Suprapubic skin (tissue), 4 donors: ENCODE data around the gene SPDYE3. TPM values are rescaled to one million over a fixed set of nuclear protein-coding genes. Genes with fewer than 3 reads are reported as not detected.
"Not testable (repeated sequence)": the region's sequence is repeated elsewhere in the genome, so short reads cannot be mapped to it uniquely, and the experiment has no call there.

ENCODE experiments used
- DNase-seq, 2 donors: peaks; one replicate each; pipeline ENCODE4 v3.0.0-alpha.2; 2019; ENCODE audit warnings: low spot score in 2 of 2
- H3K27ac ChIP-seq: fragments of 200-600 bp; sonication (generic); one replicate; pipeline ENCODE4 v1.5.1; 2019
- H3K27me3 ChIP-seq: fragments of 200-600 bp; sonication (generic); one replicate; pipeline ENCODE4 v1.5.1; 2019
- H3K36me3 ChIP-seq: fragments of 200-600 bp; sonication (generic); one replicate; pipeline ENCODE4 v1.5.1; 2019
- H3K4me1 ChIP-seq: fragments of 200-600 bp; sonication (generic); one replicate; pipeline ENCODE4 v1.5.1; 2019
- H3K4me3 ChIP-seq: fragments of 200-600 bp; sonication (generic); one replicate; pipeline ENCODE4 v1.5.1; 2019; ENCODE audit warnings: mild to moderate bottlenecking
- H3K9me3 ChIP-seq: fragments of 200-600 bp; sonication (generic); one replicate; pipeline ENCODE4 v1.5.1; 2019
- EP300 ChIP-seq: sonication (generic); formaldehyde crosslinking; IDR thresholded peaks from one replicate; pipeline ENCODE4 v1.6.1; 2017; ENCODE audit warnings: antibody characterized with exemption
- POLR2A ChIP-seq, 2 donors: fragments of 450-650 bp; IDR thresholded peaks; one replicate each; pipeline ENCODE4 v1.6.1; 2017; ENCODE audit warnings: antibody characterized with exemption in 2 of 2, mild to moderate bottlenecking in 2 of 2, moderate library complexity in 2 of 2
- POLR2AphosphoS5 ChIP-seq, 3 donors: sonication (generic); formaldehyde crosslinking; IDR thresholded peaks; one replicate each; pipeline ENCODE4 v1.6.1; 2017; ENCODE audit warnings: antibody characterized with exemption in 3 of 3
- WGBS: methylation state at CpG from one replicate; pipeline ENCODE4 v1.1.5; 2018; 5-methylcytosine and 5-hydroxymethylcytosine counted together
- total RNA-seq, 4 donors: library from RNA; depleted of rRNA; stranded (reverse); fragments of >200 nt; gene quantifications; one replicate each; pipeline ENCODE4 v1.1.0, GENCODE V29; 2016
- TF ChIP-seq, protein P1 (sequence below), 2 donors: fragments of 200-600 bp in 1 of 2; fragments of 450-650 bp in 1 of 2; sonication (generic) in 1 of 2; IDR thresholded peaks; one replicate each; pipeline ENCODE4 v1.5.1; 2016 to 2019; ENCODE audit warnings: antibody characterized with exemption in 2 of 2, mild to moderate bottlenecking in 1 of 2, moderate library complexity in 1 of 2

SPDYE3 gene
- total RNA-seq, 4 donors from 2014 or later, result not detected

DNA sequence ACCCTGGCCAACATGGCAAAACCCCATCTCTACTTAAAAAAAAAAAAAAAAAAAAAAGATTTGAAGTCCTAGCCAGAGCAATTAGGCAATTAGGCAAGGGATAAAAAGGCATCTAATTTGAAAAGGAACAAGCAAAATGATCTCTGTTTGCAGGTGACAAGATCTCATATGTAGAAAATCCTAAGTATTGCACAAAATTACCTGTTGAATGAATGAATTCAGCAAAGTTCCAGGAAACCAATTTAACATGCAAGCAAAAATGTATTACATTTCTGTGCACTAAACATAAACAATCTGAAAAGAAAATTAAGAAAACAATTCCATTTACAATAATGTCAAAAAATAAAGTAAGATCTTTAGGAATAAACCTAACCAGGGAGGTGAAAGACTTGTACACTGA is 55.6 kb downstream of the SPDYE3 start:
- peaks cover 51% of the 10 kb centered on the region for H3K36me3 ChIP-seq

DNA sequence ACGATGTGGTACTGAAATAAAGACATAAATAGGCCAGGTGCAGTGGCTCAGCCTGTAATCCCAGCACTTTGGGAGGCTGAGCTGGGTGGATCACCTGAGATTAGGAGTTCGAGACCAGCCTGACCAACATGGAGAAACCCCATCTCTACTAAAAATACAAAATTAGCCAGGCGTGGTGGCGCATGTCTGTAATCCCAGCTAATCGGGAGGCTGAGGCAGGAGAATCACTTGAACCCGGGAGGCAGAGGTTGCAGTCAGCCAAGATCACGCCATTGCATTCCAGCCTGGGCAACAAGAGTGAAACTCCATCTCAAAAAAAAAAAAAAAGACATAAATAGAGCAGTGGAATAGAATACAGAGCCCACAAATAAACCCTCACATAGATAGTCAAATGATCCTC is 56.3 kb downstream of the SPDYE3 start:
- H3K27ac ChIP-seq, DNase-seq, H3K4me3 ChIP-seq, H3K9me3 ChIP-seq, H3K27me3 ChIP-seq, H3K4me1 ChIP-seq: not testable (repeated sequence)
- whole genome bisulfite sequencing, result 95% methylated on average over 7 of the region's 7 CpGs
- peaks cover 44% of the 10 kb centered on the region for H3K36me3 ChIP-seq

More for the DNA sequence above, 55.6 kb downstream of the SPDYE3 start:
- Histone ChIP-seq H3K27me3 (no peaks in the 10 kb centered on the region), H3K4me3 (no peak overlapping the region), H3K27ac (no peak overlapping the region), H3K9me3 (no peaks in the 10 kb centered on the region), H3K4me1 (no peaks in the 10 kb centered on the region)
- TF ChIP-seq POLR2AphosphoS5 (IDR thresholded peaks at IDR 0.05) (no peak), EP300 (no peak), POLR2A (IDR thresholded peaks at IDR 0.05) (no peak)
- TF ChIP-seq, protein P1, sequence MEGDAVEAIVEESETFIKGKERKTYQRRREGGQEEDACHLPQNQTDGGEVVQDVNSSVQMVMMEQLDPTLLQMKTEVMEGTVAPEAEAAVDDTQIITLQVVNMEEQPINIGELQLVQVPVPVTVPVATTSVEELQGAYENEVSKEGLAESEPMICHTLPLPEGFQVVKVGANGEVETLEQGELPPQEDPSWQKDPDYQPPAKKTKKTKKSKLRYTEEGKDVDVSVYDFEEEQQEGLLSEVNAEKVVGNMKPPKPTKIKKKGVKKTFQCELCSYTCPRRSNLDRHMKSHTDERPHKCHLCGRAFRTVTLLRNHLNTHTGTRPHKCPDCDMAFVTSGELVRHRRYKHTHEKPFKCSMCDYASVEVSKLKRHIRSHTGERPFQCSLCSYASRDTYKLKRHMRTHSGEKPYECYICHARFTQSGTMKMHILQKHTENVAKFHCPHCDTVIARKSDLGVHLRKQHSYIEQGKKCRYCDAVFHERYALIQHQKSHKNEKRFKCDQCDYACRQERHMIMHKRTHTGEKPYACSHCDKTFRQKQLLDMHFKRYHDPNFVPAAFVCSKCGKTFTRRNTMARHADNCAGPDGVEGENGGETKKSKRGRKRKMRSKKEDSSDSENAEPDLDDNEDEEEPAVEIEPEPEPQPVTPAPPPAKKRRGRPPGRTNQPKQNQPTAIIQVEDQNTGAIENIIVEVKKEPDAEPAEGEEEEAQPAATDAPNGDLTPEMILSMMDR (IDR thresholded peaks at IDR 0.05), result no peak
- no peak for DNase-seq

DNA sequence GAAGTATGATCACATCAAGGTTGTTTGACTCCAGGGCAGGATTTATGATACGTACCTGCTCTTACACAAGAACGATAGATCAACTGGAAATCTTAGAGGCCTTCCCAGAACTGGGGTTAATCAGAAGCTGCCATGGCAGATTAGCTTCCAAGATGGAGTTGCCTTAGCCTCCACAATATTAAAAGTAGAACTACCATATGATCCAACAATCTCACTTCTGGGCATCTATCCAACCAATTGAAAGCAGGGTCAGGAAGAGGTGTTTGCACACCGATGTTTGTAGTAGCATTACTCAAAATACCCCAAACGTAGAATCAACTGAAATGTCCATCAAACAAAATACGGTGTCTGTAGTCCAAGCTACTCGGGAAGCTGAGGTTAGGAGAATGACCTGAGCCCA is 57.0 kb downstream of the SPDYE3 start:
- TF ChIP-seq POLR2AphosphoS5 (IDR thresholded peaks at IDR 0.05), result no peak
- Histone ChIP-seq H3K9me3 (no peaks in the 10 kb centered on the region), H3K27me3 (no peaks in the 10 kb centered on the region), H3K4me3 (no peak overlapping the region), H3K27ac (no peak overlapping the region), H3K36me3 (peaks cover 37% of the 10 kb centered on the region), H3K4me1 (no peaks in the 10 kb centered on the region)
- DNase-seq, result no peak
- WGBS, result 87% methylated on average over 6 of the region's 6 CpGs

DNA sequence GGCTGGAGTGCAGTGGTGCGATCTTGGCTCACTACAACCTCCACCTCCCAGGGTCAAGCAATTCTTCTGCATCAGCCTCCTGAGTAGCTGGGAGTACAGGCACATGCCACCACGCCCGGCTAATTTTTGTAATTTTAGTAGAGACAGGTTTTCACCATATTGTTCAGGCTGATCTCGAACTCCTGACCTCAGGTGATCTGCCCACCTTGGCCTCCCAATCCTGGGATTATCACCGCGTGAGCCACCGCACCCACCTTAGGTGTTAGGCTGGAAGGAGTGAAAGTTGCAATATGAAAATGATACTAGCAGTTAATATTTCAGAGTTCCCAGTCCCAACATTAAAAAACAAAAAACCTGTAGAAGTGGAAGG is 58.5 kb downstream of the SPDYE3 start:
- WGBS, result 98% methylated on average over 7 of the region's 7 CpGs
- H3K4me3 ChIP-seq, H3K27ac ChIP-seq, H3K9me3 ChIP-seq, H3K4me1 ChIP-seq, DNase-seq, H3K27me3 ChIP-seq: not testable (repeated sequence)
- H3K36me3 ChIP-seq, result peaks cover 22% of the 10 kb centered on the region

DNA sequence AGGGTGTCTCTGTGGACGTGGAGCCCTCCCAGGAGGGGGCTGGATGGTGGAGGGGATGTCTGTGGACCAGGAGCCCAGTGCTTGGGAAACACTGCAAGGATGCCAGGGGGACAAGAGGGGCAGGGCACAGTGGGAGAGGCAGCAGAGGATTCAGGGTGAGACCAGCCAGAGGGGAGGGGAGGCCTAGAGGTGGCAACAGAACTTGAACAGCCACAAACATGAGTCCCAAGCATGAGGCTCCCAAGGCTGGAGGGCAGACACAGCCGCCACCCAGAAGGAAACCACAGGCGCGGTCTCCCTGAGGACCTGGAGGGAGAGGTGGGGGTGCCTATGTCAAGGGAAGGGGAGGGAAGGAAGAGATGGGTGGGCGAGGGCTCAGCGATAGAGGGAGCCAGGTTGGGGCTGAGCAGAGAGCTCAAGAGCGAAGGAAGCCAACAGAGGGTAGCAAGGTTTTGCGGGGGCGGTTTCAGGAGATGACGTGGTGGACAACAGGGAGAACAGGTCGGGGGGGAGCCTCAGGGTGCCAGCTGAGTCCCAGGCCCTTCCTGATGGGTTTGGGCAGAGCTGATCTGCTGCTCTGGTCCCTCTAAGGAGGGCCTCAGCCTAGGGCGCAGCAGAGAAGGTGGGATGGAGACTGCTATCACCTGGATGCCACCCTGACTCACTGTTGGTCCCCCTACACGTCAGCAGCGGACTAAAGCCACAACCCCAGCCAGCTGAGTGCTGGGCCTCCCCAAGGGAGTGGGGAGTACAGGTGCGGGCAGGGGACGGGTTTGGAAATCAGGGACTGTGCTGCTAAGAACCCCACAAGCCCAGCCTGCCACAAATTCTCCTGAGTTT is 59.1 kb downstream of the SPDYE3 start:
- 84% methylated on average over 11 of the region's 16 CpGs for WGBS
- TF ChIP-seq POLR2A (IDR thresholded peaks at IDR 0.05) (no peak), EP300 (no peak), POLR2AphosphoS5 (IDR thresholded peaks at IDR 0.05) (no peak)
- TF ChIP-seq, protein P1 (IDR thresholded peaks at IDR 0.05), result no peak

DNA sequence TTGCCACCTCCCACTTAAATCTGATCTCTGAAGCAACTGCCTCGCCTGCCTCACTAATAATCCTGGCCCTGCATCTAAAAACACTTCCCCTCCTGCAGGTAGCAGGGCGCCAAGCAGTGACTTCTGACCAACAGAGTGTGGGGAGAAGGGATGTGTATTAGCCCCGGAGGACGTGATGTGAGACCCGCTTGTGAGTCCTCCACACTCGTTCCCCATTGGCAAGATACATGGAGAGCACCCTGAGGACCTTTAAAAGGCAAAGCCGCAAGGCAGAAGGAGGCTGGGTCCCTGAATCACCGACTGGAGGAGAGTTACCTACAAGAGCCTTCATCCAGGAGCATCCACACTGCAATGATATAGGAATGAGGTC is 59.7 kb downstream of the SPDYE3 start:
- WGBS, result 91% methylated on average over 8 of the region's 8 CpGs
- Histone ChIP-seq H3K27ac (no peak overlapping the region), H3K36me3 (peaks cover 10% of the 10 kb centered on the region)

More for the DNA sequence above, 59.1 kb downstream of the SPDYE3 start:
- H3K27me3 ChIP-seq, result no peaks in the 10 kb centered on the region
- DNase-seq, result no peak
- no peak overlapping the region for H3K27ac ChIP-seq
- no peak overlapping the region for H3K4me3 ChIP-seq
- H3K36me3 ChIP-seq, result peaks cover 16% of the 10 kb centered on the region
- no peaks in the 10 kb centered on the region for H3K4me1 ChIP-seq
- H3K9me3 ChIP-seq, result no peaks in the 10 kb centered on the region

More for the DNA sequence above, 59.7 kb downstream of the SPDYE3 start:
- no peak for DNase-seq
- Histone ChIP-seq H3K4me1 (peaks cover 4% of the 10 kb centered on the region), H3K27me3 (no peaks in the 10 kb centered on the region), H3K4me3 (no peak overlapping the region), H3K9me3 (no peaks in the 10 kb centered on the region)
- TF ChIP-seq POLR2A (IDR thresholded peaks at IDR 0.05) (no peak), POLR2AphosphoS5 (IDR thresholded peaks at IDR 0.05) (no peak), EP300 (no peak)
- TF ChIP-seq, protein P1 (IDR thresholded peaks at IDR 0.05), result no peak
